Spleen (tissue), 7 donors: Measurements from ENCODE around the gene TMEM147.

Experiments used
- CTCF ChIP-seq, 11 experiments: fragments of 200-600 bp in 7 of 11; fragments of 450-650 bp in 4 of 11; sonication (generic) in 4 of 11; IDR thresholded peaks in 8 of 11; conservative IDR thresholded peaks in 3 of 11; 1 replicate in 7 of 11; 2 replicates in 4 of 11; pipeline versions ENCODE4 v1.4.0 to v1.8.0; 2016 to 2021; ENCODE audit warnings: antibody characterized with exemption in 11 of 11, inconsistent platforms in 4 of 11, mild to moderate bottlenecking in 1 of 11
- POLR2A ChIP-seq, 3 donors: fragments of 450-650 bp; IDR thresholded peaks; one replicate each; pipeline ENCODE4 v1.5.1; 2017; ENCODE audit warnings: antibody characterized with exemption in 3 of 3, mild to moderate bottlenecking in 1 of 3
- donor health status: DM: no; HTN: no; CAD: no; lungs with moderate emphysema.
- donor health status: DM: no; HTN: no; CAD: no.
- donor health status: DM: no; HTN: no; CAD: no.

- TF ChIP-seq CTCF (IDR thresholded peaks at IDR 0.05 in 8 of 11, conservative IDR thresholded peaks at IDR 0.05 in 3 of 11) (no peak), POLR2A (IDR thresholded peaks at IDR 0.05) (no peak)
Measured at GRCh38 chr19:35549879-35550523, 4.6 kb downstream of the TMEM147 start.
